H9 (cell line): ENCODE data around the gene ZCCHC7. TPM values are rescaled to one million over a fixed set of nuclear protein-coding genes. Genes with fewer than 3 reads are reported as not detected.

Source experiments
- DNase-seq: peaks from one replicate; pipeline ENCODE4 v3.0.0-alpha.2; 2017
- H2AFZ ChIP-seq: one replicate; pipeline ENCODE4 v1.6.1; 2013; ENCODE audit warnings: mild to moderate bottlenecking, low read length, control low read depth, moderate library complexity
- H2AK5ac ChIP-seq: 2 replicates; pipeline ENCODE4 v1.6.1; 2013; ENCODE audit warnings: low read length, control low read depth, mixed read lengths; ENCODE audit not compliant: insufficient read length
- H2BK120ac ChIP-seq: one replicate; pipeline ENCODE4 v1.6.1; 2013; ENCODE audit warnings: low read depth, mild to moderate bottlenecking, low read length, control low read depth, inconsistent platforms; ENCODE audit not compliant: poor library complexity, severe bottlenecking
- H2BK12ac ChIP-seq: 2 replicates; pipeline ENCODE4 v1.6.1; 2013; ENCODE audit warnings: low read length, control low read depth, mixed read lengths, low read depth; ENCODE audit not compliant: insufficient read length
- H2BK15ac ChIP-seq: 2 replicates; pipeline ENCODE4 v1.6.1; 2013; ENCODE audit warnings: low read depth, low read length, control low read depth
- H2BK20ac ChIP-seq: one replicate; pipeline ENCODE4 v1.6.1; 2013; ENCODE audit warnings: low read depth, mild to moderate bottlenecking, low read length, control low read depth, inconsistent platforms; ENCODE audit not compliant: poor library complexity, severe bottlenecking
- H2BK5ac ChIP-seq: 2 replicates; pipeline ENCODE4 v1.6.1; 2013; ENCODE audit warnings: low read length, control low read depth, mixed read lengths; ENCODE audit not compliant: insufficient read length
- H3K14ac ChIP-seq: 2 replicates; pipeline ENCODE4 v1.6.1; 2013; ENCODE audit warnings: low read length, control low read depth; ENCODE audit not compliant: insufficient read depth
- H3K18ac ChIP-seq: 2 replicates; pipeline ENCODE4 v1.6.1; 2013; ENCODE audit warnings: low read depth, mild to moderate bottlenecking, mixed read lengths, low read length, control low read depth; ENCODE audit not compliant: insufficient read length
- H3K23ac ChIP-seq: 2 replicates; pipeline ENCODE4 v1.6.1; 2013; ENCODE audit warnings: low read length, control low read depth, mixed read lengths, low read depth; ENCODE audit not compliant: insufficient read length
- H3K23me2 ChIP-seq: 2 replicates; pipeline ENCODE4 v1.6.1; 2013; ENCODE audit warnings: low read depth, mild to moderate bottlenecking, mixed read lengths, low read length, control low read depth; ENCODE audit not compliant: insufficient read length, poor library complexity, severe bottlenecking
- H3K27ac ChIP-seq: 2 replicates; pipeline ENCODE4 v1.5.1; 2013; ENCODE audit warnings: low read length, control low read depth, mixed read lengths, low read depth; ENCODE audit not compliant: insufficient read length
- H3K27me3 ChIP-seq: 2 replicates; pipeline ENCODE4 v1.6.1; 2013; ENCODE audit warnings: low read length, control low read depth, inconsistent platforms; ENCODE audit not compliant: insufficient read depth
- H3K4ac ChIP-seq: 2 replicates; pipeline ENCODE4 v1.6.1; 2013; ENCODE audit warnings: low read depth, mild to moderate bottlenecking, control low read depth, inconsistent platforms, low read length, moderate library complexity
- H3K4me1 ChIP-seq: 2 replicates; pipeline ENCODE4 v1.6.1; 2013; ENCODE audit warnings: low read length, control low read depth, inconsistent platforms; ENCODE audit not compliant: insufficient read depth
- H3K4me2 ChIP-seq: 2 replicates; pipeline ENCODE4 v1.6.1; 2013; ENCODE audit warnings: low read length, control low read depth, mixed read lengths; ENCODE audit not compliant: insufficient read length, insufficient read depth
- H3K56ac ChIP-seq: 2 replicates; pipeline ENCODE4 v1.6.1; 2013; ENCODE audit warnings: low read depth, mild to moderate bottlenecking, mixed read lengths, low read length, control low read depth; ENCODE audit not compliant: insufficient read length
- H3K79me1 ChIP-seq: 2 replicates; pipeline ENCODE4 v1.6.1; 2013; ENCODE audit warnings: low read depth, mild to moderate bottlenecking, moderate library complexity, low read length, control low read depth, inconsistent platforms; ENCODE audit not compliant: insufficient read depth, poor library complexity, severe bottlenecking
- H3K79me2 ChIP-seq: 2 replicates; pipeline ENCODE4 v1.6.1; 2013; ENCODE audit warnings: low read length, control low read depth, inconsistent platforms; ENCODE audit not compliant: insufficient read depth
- H3K9ac ChIP-seq: 2 replicates; pipeline ENCODE4 v1.6.1; 2013; ENCODE audit warnings: low read length, control low read depth, mixed read lengths; ENCODE audit not compliant: insufficient read length; ENCODE audit errors: extremely low read depth
- H3K9me3 ChIP-seq: one replicate; pipeline ENCODE4 v1.6.1; 2013; ENCODE audit warnings: low read depth, low read length, inconsistent platforms; ENCODE audit not compliant: control insufficient read depth
- H3T11ph ChIP-seq: one replicate; pipeline ENCODE4 v1.6.1; 2013; ENCODE audit warnings: mild to moderate bottlenecking, low read length, control low read depth, inconsistent platforms
- H4K20me1 ChIP-seq: one replicate; pipeline ENCODE4 v1.6.1; 2013; ENCODE audit not compliant: control insufficient read depth, insufficient read length, insufficient read depth
- H4K5ac ChIP-seq: 2 replicates; pipeline ENCODE4 v1.6.1; 2013; ENCODE audit warnings: low read depth, mild to moderate bottlenecking, mixed read lengths, low read length, control low read depth; ENCODE audit not compliant: insufficient read length
- H4K8ac ChIP-seq: replicated peaks from 2 replicates; pipeline ENCODE4 v1.6.1; 2013; ENCODE audit warnings: low read length, control low read depth, mixed read lengths, low read depth; ENCODE audit not compliant: insufficient read length
- H4K91ac ChIP-seq: 2 replicates; pipeline ENCODE4 v1.6.1; 2013; ENCODE audit warnings: low read depth, mild to moderate bottlenecking, moderate library complexity, mixed read lengths, low read length, control low read depth; ENCODE audit not compliant: insufficient read length
- H3K27ac Mint-ChIP-seq, 3 experiments: 2 replicates in 2 of 3; 3 replicates in 1 of 3; pipeline ENCODE4 v1.8.0; 2020 to 2021; ENCODE audit warnings: mixed read lengths in 3 of 3, mild to moderate bottlenecking in 1 of 3, moderate library complexity in 1 of 3
- H3K27me3 Mint-ChIP-seq: 2 replicates; pipeline ENCODE4 v1.8.0; 2021; ENCODE audit warnings: low read depth, mild to moderate bottlenecking, moderate library complexity, mixed read lengths
- H3K36me3 Mint-ChIP-seq, 3 experiments: 2 replicates in 2 of 3; 3 replicates in 1 of 3; pipeline ENCODE4 v1.8.0; 2020 to 2021; ENCODE audit warnings: low read depth in 3 of 3, mixed read lengths in 3 of 3; ENCODE audit not compliant: insufficient read depth in 1 of 3
- H3K4me1 Mint-ChIP-seq, 2 experiments: 2 replicates each; pipeline ENCODE4 v1.8.0; 2020; ENCODE audit warnings: mixed read lengths in 2 of 2
- H3K4me3 Mint-ChIP-seq, 2 experiments: 2 replicates in 1 of 2; 3 replicates in 1 of 2; pipeline ENCODE4 v1.8.0; 2020 to 2021; ENCODE audit warnings: mild to moderate bottlenecking in 2 of 2, mixed read lengths in 2 of 2, moderate library complexity in 1 of 2
- H3K9me3 Mint-ChIP-seq, 2 experiments: 2 replicates in 1 of 2; 3 replicates in 1 of 2; pipeline ENCODE4 v1.8.0; 2020; ENCODE audit warnings: mild to moderate bottlenecking in 2 of 2, mixed read lengths in 2 of 2, moderate library complexity in 1 of 2
- WGBS: extraction: QIAGEN DNeasy Blood & Tissue Kit; methylation state at CpG from one replicate; pipeline ENCODE4 v1.1.7; 2013; ENCODE audit warnings: missing lambda C conversion rate, low lambda C conversion rate, mixed read lengths; ENCODE audit not compliant: insufficient read length; ENCODE audit errors: extremely low coverage; 5-methylcytosine and 5-hydroxymethylcytosine counted together
- total RNA-seq: library from RNA; stranded (reverse); gene quantifications from 2 replicates; pipeline ENCODE4 v1.2.1, GENCODE V29; 2021
- TF ChIP-seq, protein P1 (sequence below): fragments of 200-600 bp; sonication (generic); conservative IDR thresholded peaks from 3 replicates; pipeline ENCODE4 v1.8.0; 2021; ENCODE audit warnings: antibody characterized with exemption, mild to moderate bottlenecking

Gene ZCCHC7
- total RNA-seq, 1 experiment from 2014 or later = 20.3 TPM

DNA sequence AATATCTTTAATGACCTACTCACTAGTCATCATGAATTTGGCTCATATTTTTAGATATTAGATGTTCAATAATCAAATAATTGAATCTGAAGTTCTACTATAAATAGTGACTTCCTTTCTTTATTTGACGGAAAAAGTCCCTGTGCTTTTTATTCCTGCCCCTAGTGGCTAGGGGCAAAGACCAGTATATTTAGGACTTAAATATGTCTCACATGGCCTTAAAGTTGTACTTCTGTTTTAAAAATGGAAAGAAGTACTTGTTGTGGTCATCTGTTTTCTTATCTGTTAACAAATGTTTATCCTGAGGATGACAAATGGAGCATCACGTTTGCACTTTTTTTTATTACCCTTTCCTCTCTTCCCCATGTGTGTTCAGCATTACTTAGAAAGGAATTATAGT, 212.9 kb downstream of the ZCCHC7 start:
- Histone ChIP-seq H4K20me1 (no peaks in the 10 kb centered on the region), H2BK12ac (no peak overlapping the region), H3K4me2 (no peak overlapping the region), H4K91ac (no peak overlapping the region), H3K79me2 (no peaks in the 10 kb centered on the region), H2AK5ac (no peak overlapping the region), H3K14ac (no peak overlapping the region), H3K79me1 (no peaks in the 10 kb centered on the region), H3K23ac (no peak overlapping the region), H2BK5ac (no peak overlapping the region), H3K18ac (no peak overlapping the region), H2BK20ac (no peak overlapping the region), H3K4me1 (no peaks in the 10 kb centered on the region), H3K27me3 (no peaks in the 10 kb centered on the region), H3K56ac (no peak overlapping the region), H3K27ac (no peak overlapping the region), H3K4ac (no peak overlapping the region), H4K8ac (no peak overlapping the region), H2AFZ (no peak overlapping the region), H3K23me2 (no peaks in the 10 kb centered on the region), H3K9ac (no peak overlapping the region), H2BK120ac (no peak overlapping the region), H2BK15ac (no peak overlapping the region), H4K5ac (no peak overlapping the region), H3K9me3 (no peaks in the 10 kb centered on the region), H3T11ph (no peak overlapping the region)
- no peak overlapping the region for H3K27ac Mint-ChIP-seq
- no peak for DNase-seq
- no CpG with 5 or more reads among the region's 2 CpGs for WGBS
- peaks cover 6 to 17% of the 10 kb centered on the region in 2 experiments for H3K4me1 Mint-ChIP-seq
- H3K27me3 Mint-ChIP-seq = no peaks in the 10 kb centered on the region
- H3K9me3 Mint-ChIP-seq = no peaks in the 10 kb centered on the region
- H3K4me3 Mint-ChIP-seq = no peak overlapping the region
- TF ChIP-seq, protein P1, sequence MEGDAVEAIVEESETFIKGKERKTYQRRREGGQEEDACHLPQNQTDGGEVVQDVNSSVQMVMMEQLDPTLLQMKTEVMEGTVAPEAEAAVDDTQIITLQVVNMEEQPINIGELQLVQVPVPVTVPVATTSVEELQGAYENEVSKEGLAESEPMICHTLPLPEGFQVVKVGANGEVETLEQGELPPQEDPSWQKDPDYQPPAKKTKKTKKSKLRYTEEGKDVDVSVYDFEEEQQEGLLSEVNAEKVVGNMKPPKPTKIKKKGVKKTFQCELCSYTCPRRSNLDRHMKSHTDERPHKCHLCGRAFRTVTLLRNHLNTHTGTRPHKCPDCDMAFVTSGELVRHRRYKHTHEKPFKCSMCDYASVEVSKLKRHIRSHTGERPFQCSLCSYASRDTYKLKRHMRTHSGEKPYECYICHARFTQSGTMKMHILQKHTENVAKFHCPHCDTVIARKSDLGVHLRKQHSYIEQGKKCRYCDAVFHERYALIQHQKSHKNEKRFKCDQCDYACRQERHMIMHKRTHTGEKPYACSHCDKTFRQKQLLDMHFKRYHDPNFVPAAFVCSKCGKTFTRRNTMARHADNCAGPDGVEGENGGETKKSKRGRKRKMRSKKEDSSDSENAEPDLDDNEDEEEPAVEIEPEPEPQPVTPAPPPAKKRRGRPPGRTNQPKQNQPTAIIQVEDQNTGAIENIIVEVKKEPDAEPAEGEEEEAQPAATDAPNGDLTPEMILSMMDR = peak; percentile 51
- H3K36me3 Mint-ChIP-seq = no peaks in the 10 kb centered on the region
